ENCODE results near the gene LCN12.

Gene LCN12

GRCh38 chr9:136951541-136952320, at the start of gene LCN12:
TSS of gene LCN12 (plus strand) at chr9:136952273. CDS start at chr9:136952328, 55 bp downstream.
- FAIRE-seq = no peak

GRCh38 chr9:136903041-136903554, 49.0 kb upstream of the LCN12 start:
- FAIRE-seq = no peak

GRCh38 chr9:136906266-136906665, 45.8 kb upstream of the LCN12 start:
- no peak for FAIRE-seq

- FAIRE-seq = no peak
Observed at GRCh38 chr9:136907011-136907914, 44.8 kb upstream of the LCN12 start.

GRCh38 chr9:136910197-136910900, 41.7 kb upstream of the LCN12 start:
- no peak for FAIRE-seq

GRCh38 chr9:136910901-136911245, 41.2 kb upstream of the LCN12 start:
- no peak for FAIRE-seq

GRCh38 chr9:136913701-136914438, 38.2 kb upstream of the LCN12 start:
- FAIRE-seq = no peak

- FAIRE-seq = no peak
Observed at GRCh38 chr9:136915632-136916329, 36.3 kb upstream of the LCN12 start.

GRCh38 chr9:136916330-136917184, 35.5 kb upstream of the LCN12 start:
- no peak for FAIRE-seq

- no peak for FAIRE-seq
Observed at GRCh38 chr9:136917902-136918301, 34.2 kb upstream of the LCN12 start.

GRCh38 chr9:136920069-136920468, 32.0 kb upstream of the LCN12 start:
- no peak for FAIRE-seq

GRCh38 chr9:136920734-136921231, 31.3 kb upstream of the LCN12 start:
- FAIRE-seq = no peak

- FAIRE-seq = no peak
Observed at GRCh38 chr9:136921307-136921706, 30.8 kb upstream of the LCN12 start.

- no peak for FAIRE-seq
Observed at GRCh38 chr9:136921718-136922117, 30.4 kb upstream of the LCN12 start.

- FAIRE-seq = no peak
Observed at GRCh38 chr9:136922540-136922939, 29.5 kb upstream of the LCN12 start.

GRCh38 chr9:136923881-136924280, 28.2 kb upstream of the LCN12 start:
- no peak for FAIRE-seq

- FAIRE-seq = no peak
Observed at GRCh38 chr9:136925414-136926153, 26.5 kb upstream of the LCN12 start.

- no peak for FAIRE-seq
Observed at GRCh38 chr9:136926154-136926704, 25.8 kb upstream of the LCN12 start.

- no peak for FAIRE-seq
Observed at GRCh38 chr9:136926749-136927148, 25.3 kb upstream of the LCN12 start.

Data from colon (tissue), 2 donors.